ENCODE results near the gene SNAPC3. TPM values are rescaled to one million over a fixed set of nuclear protein-coding genes. Genes with fewer than 3 reads are reported as not detected.
A peak's percentile ranks its signal among the peaks of the same experiment; 100 is the strongest.

Gene SNAPC3
- total and polyA plus RNA-seq, 3 experiments from 2014 or later: 14.9 to 26.8 (median 22.8) TPM

GRCh38 chr9:15381491-15381890 lies 41.2 kb upstream of the SNAPC3 start:
- Histone ChIP-seq H3K27ac (ENCODE audit: low read depth, low read length) (no peak overlapping the region), H3K27me3 (ENCODE audit: insufficient read depth, low read length, poor library complexity, severe bottlenecking) (no peaks in the 10 kb centered on the region), H3K4me3 (ENCODE audit: low read length) (no peak overlapping the region), H3K9me3 (ENCODE audit: low read length) (no peaks in the 10 kb centered on the region), H3K36me3 (ENCODE audit: insufficient read depth, low read length) (no peaks in the 10 kb centered on the region), H3K4me1 (ENCODE audit: insufficient read depth, low read length) (no peaks in the 10 kb centered on the region)
- Mint-ChIP-seq H3K36me3 (peaks cover 0 to 4% (median 0%) of the 10 kb centered on the region in 3 donors), H3K4me3 (no peak overlapping the region), H3K4me1 (no peaks in the 10 kb centered on the region), H3K9me3 (no peaks in the 10 kb centered on the region), H3K27ac (no peak overlapping the region), H3K27me3 (peaks cover 7 to 37% of the 10 kb centered on the region in 2 donors)
- ChIA-PET CTCF (no interaction called here), POLR2A (no interaction called here)
- no peak for DNase-seq

GRCh38 chr9:15386465-15386864 lies 36.2 kb upstream of the SNAPC3 start:
- no peak for DNase-seq
- Histone ChIP-seq H3K9me3 (ENCODE audit: low read length) (no peaks in the 10 kb centered on the region), H3K4me1 (ENCODE audit: insufficient read depth, low read length) (no peaks in the 10 kb centered on the region), H3K27ac (ENCODE audit: low read depth, low read length) (no peak overlapping the region), H3K27me3 (ENCODE audit: insufficient read depth, low read length, poor library complexity, severe bottlenecking) (no peaks in the 10 kb centered on the region), H3K4me3 (ENCODE audit: low read length) (no peak overlapping the region), H3K36me3 (ENCODE audit: insufficient read depth, low read length) (no peaks in the 10 kb centered on the region)
- no peaks in the 10 kb centered on the region for H3K9me3 Mint-ChIP-seq
- H3K27me3 Mint-ChIP-seq: peaks cover 0 to 17% of the 10 kb centered on the region in 2 donors
- no peak overlapping the region for H3K27ac Mint-ChIP-seq
- H3K4me3 Mint-ChIP-seq: no peak overlapping the region
- CTCF ChIA-PET: no interaction called here
- H3K4me1 Mint-ChIP-seq: no peaks in the 10 kb centered on the region
- no peaks in the 10 kb centered on the region for H3K36me3 Mint-ChIP-seq
- POLR2A ChIA-PET: no interaction called here

- Histone ChIP-seq H3K27ac (ENCODE audit: low read depth, low read length) (no peak overlapping the region), H3K4me1 (ENCODE audit: insufficient read depth, low read length) (no peaks in the 10 kb centered on the region), H3K27me3 (ENCODE audit: insufficient read depth, low read length, poor library complexity, severe bottlenecking) (no peaks in the 10 kb centered on the region), H3K4me3 (ENCODE audit: low read length) (no peak overlapping the region), H3K36me3 (ENCODE audit: insufficient read depth, low read length) (no peaks in the 10 kb centered on the region), H3K9me3 (ENCODE audit: low read length) (no peaks in the 10 kb centered on the region)
- Mint-ChIP-seq H3K36me3 (no peaks in the 10 kb centered on the region), H3K4me1 (no peaks in the 10 kb centered on the region), H3K27ac (no peak overlapping the region), H3K4me3 (no peak overlapping the region), H3K27me3 (peaks cover 0 to 6% of the 10 kb centered on the region in 2 donors), H3K9me3 (no peaks in the 10 kb centered on the region)
- DNase-seq: no peak
- POLR2A ChIA-PET: interaction anchor here (0.6 kb wide), 1 partner anchor 122 kb away, joined by 3 read pairs; no protein-coding TSS in a partner anchor
- CTCF ChIA-PET: no interaction called here
Measured at GRCh38 chr9:15389173-15389572, 33.5 kb upstream of the SNAPC3 start.

GRCh38 chr9:15389631-15390030 lies 33.0 kb upstream of the SNAPC3 start:
- Histone ChIP-seq H3K4me1 (ENCODE audit: insufficient read depth, low read length) (no peaks in the 10 kb centered on the region), H3K4me3 (ENCODE audit: low read length) (no peak overlapping the region), H3K9me3 (ENCODE audit: low read length) (no peaks in the 10 kb centered on the region), H3K27me3 (ENCODE audit: insufficient read depth, low read length, poor library complexity, severe bottlenecking) (no peaks in the 10 kb centered on the region), H3K27ac (ENCODE audit: low read depth, low read length) (no peak overlapping the region), H3K36me3 (ENCODE audit: insufficient read depth, low read length) (no peaks in the 10 kb centered on the region)
- H3K9me3 Mint-ChIP-seq: no peaks in the 10 kb centered on the region
- POLR2A ChIA-PET: interaction anchor here (0.6 kb wide), 1 partner anchor 122 kb away, joined by 3 read pairs; no protein-coding TSS in a partner anchor
- H3K4me1 Mint-ChIP-seq: no peaks in the 10 kb centered on the region
- H3K27me3 Mint-ChIP-seq: peaks cover 0 to 6% of the 10 kb centered on the region in 2 donors
- H3K4me3 Mint-ChIP-seq: no peak overlapping the region
- H3K27ac Mint-ChIP-seq: no peak overlapping the region
- no peak for DNase-seq
- H3K36me3 Mint-ChIP-seq: no peaks in the 10 kb centered on the region
- CTCF ChIA-PET: no interaction called here

GRCh38 chr9:15390201-15390600 lies 32.5 kb upstream of the SNAPC3 start:
- Histone ChIP-seq H3K9me3 (ENCODE audit: low read length) (no peaks in the 10 kb centered on the region), H3K27me3 (ENCODE audit: insufficient read depth, low read length, poor library complexity, severe bottlenecking) (no peaks in the 10 kb centered on the region), H3K4me3 (ENCODE audit: low read length) (no peak overlapping the region), H3K27ac (ENCODE audit: low read depth, low read length) (no peak overlapping the region), H3K36me3 (ENCODE audit: insufficient read depth, low read length) (no peaks in the 10 kb centered on the region), H3K4me1 (ENCODE audit: insufficient read depth, low read length) (no peaks in the 10 kb centered on the region)
- Mint-ChIP-seq H3K9me3 (no peaks in the 10 kb centered on the region), H3K4me3 (no peak overlapping the region), H3K4me1 (no peaks in the 10 kb centered on the region), H3K36me3 (no peaks in the 10 kb centered on the region), H3K27me3 (peaks cover 0 to 6% of the 10 kb centered on the region in 2 donors), H3K27ac (no peak overlapping the region)
- DNase-seq: no peak
- CTCF ChIA-PET: no interaction called here
- POLR2A ChIA-PET: no interaction called here

- POLR2A ChIA-PET: no interaction called here
- Histone ChIP-seq H3K9me3 (ENCODE audit: low read length) (no peaks in the 10 kb centered on the region), H3K4me1 (ENCODE audit: insufficient read depth, low read length) (no peaks in the 10 kb centered on the region), H3K27ac (ENCODE audit: low read depth, low read length) (no peak overlapping the region), H3K4me3 (ENCODE audit: low read length) (no peak overlapping the region), H3K27me3 (ENCODE audit: insufficient read depth, low read length, poor library complexity, severe bottlenecking) (no peaks in the 10 kb centered on the region), H3K36me3 (ENCODE audit: insufficient read depth, low read length) (no peaks in the 10 kb centered on the region)
- Mint-ChIP-seq H3K4me3 (no peak overlapping the region), H3K36me3 (no peaks in the 10 kb centered on the region), H3K4me1 (no peaks in the 10 kb centered on the region), H3K27me3 (peaks cover 4 to 6% of the 10 kb centered on the region in 2 donors), H3K27ac (no peak overlapping the region), H3K9me3 (no peaks in the 10 kb centered on the region)
- CTCF ChIA-PET: no interaction called here
- DNase-seq: no peak
Measured at GRCh38 chr9:15392363-15392762, 30.3 kb upstream of the SNAPC3 start.

- CTCF ChIA-PET: interaction anchor here (1.3 kb wide), 1 partner anchor 18 kb away, joined by 3 read pairs; no protein-coding TSS in a partner anchor
- POLR2A ChIA-PET: no interaction called here
Measured at GRCh38 chr9:15400281-15400941, 22.3 kb upstream of the SNAPC3 start.

GRCh38 chr9:15401266-15401665 lies 21.4 kb upstream of the SNAPC3 start:
- ChIA-PET CTCF (interaction anchor here (1.3 kb wide), 1 partner anchor 18 kb away, joined by 3 read pairs; no protein-coding TSS in a partner anchor), POLR2A (no interaction called here)
- H3K4me3 Mint-ChIP-seq: no peak overlapping the region
- no peaks in the 10 kb centered on the region for H3K4me1 ChIP-seq (ENCODE audit: insufficient read depth, low read length)
- no peak overlapping the region for H3K4me3 ChIP-seq (ENCODE audit: low read length)
- no peak overlapping the region for H3K27ac Mint-ChIP-seq
- no peak overlapping the region for H3K27ac ChIP-seq (ENCODE audit: low read depth, low read length)
- no peaks in the 10 kb centered on the region for H3K9me3 ChIP-seq (ENCODE audit: low read length)
- H3K4me1 Mint-ChIP-seq: no peaks in the 10 kb centered on the region
- H3K36me3 ChIP-seq (ENCODE audit: insufficient read depth, low read length): no peaks in the 10 kb centered on the region
- peaks cover 3 to 8% of the 10 kb centered on the region in 2 donors for H3K27me3 Mint-ChIP-seq
- peaks cover 0 to 8% (median 4%) of the 10 kb centered on the region in 3 donors for H3K36me3 Mint-ChIP-seq
- H3K9me3 Mint-ChIP-seq: peaks cover 0 to 8% (median 3%) of the 10 kb centered on the region in 5 donors
- no peak for DNase-seq
- no peaks in the 10 kb centered on the region for H3K27me3 ChIP-seq (ENCODE audit: insufficient read depth, low read length, poor library complexity, severe bottlenecking)

More at GRCh38 chr9:15400281-15400941, 22.3 kb upstream of the SNAPC3 start:
- no peaks in the 10 kb centered on the region for H3K4me1 Mint-ChIP-seq
- H3K4me3 Mint-ChIP-seq: no peak overlapping the region
- Histone ChIP-seq H3K36me3 (ENCODE audit: insufficient read depth, low read length) (no peaks in the 10 kb centered on the region), H3K27ac (ENCODE audit: low read depth, low read length) (no peak overlapping the region), H3K4me1 (ENCODE audit: insufficient read depth, low read length) (no peaks in the 10 kb centered on the region), H3K9me3 (ENCODE audit: low read length) (no peaks in the 10 kb centered on the region), H3K4me3 (ENCODE audit: low read length) (no peak overlapping the region), H3K27me3 (ENCODE audit: insufficient read depth, low read length, poor library complexity, severe bottlenecking) (no peaks in the 10 kb centered on the region)
- peaks cover 0 to 8% (median 2%) of the 10 kb centered on the region in 5 donors for H3K9me3 Mint-ChIP-seq
- H3K36me3 Mint-ChIP-seq: peaks cover 0 to 8% (median 4%) of the 10 kb centered on the region in 3 donors
- DNase-seq: no peak
- H3K27ac Mint-ChIP-seq: peak overlapping the region in 1 of 8 donors; percentile 0
- peaks cover 3 to 8% of the 10 kb centered on the region in 2 donors for H3K27me3 Mint-ChIP-seq
